HG02571 (cell line): Measurements from ENCODE around the gene RNF149.
"Not testable (repeated sequence)": the region's sequence is repeated elsewhere in the genome, so short reads cannot be mapped to it uniquely, and the experiment has no call there.

ENCODE experiments used
- ATAC-seq: cut with Tn5 transposase; IDR thresholded peaks from one replicate; pipeline ENCODE4 v1.9.1; 2021; ENCODE audit warnings: mild to moderate bottlenecking, moderate library complexity; ENCODE audit not compliant: unreplicated experiment

The RNF149 gene

DNA sequence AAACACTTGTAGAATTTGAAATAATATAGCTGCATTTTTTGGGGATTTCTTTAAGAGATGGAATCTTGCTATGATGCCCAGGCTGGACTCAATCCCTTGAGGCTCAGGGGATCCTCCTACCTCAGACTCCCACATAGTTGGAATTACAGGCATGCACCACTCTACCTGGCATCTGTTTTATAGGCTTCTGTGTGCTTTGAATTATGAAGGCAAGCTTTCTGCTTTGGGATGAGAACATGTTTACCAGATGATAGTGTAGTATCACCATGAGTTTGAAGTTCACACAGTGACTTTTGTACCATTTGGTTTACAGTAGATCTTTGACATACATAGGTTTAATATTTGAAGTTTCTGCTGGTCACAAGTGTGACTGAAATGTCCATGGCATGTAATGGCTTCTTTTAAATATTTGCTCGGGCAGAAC, 45.1 kb downstream of the RNF149 start:
- ATAC-seq: no peak

DNA sequence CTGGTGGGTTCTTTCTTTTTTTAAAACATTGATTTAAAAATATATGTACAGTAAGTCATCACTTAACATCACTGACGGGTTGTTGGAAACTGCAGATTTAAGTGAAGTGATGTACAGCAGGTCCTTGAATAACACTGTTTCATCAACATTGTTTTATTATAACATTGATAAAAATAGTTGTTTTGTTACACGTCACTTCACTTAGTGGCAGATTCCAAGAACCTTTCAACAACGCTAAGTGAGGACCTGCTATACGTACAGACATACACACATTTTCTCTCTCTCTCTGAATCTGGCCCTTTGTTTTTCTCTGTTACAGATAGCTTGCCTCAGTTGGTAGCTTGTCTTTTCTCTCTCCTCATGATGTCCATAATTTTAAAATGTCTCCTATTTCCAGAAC, 46.4 kb downstream of the RNF149 start:
- no peak for ATAC-seq

DNA sequence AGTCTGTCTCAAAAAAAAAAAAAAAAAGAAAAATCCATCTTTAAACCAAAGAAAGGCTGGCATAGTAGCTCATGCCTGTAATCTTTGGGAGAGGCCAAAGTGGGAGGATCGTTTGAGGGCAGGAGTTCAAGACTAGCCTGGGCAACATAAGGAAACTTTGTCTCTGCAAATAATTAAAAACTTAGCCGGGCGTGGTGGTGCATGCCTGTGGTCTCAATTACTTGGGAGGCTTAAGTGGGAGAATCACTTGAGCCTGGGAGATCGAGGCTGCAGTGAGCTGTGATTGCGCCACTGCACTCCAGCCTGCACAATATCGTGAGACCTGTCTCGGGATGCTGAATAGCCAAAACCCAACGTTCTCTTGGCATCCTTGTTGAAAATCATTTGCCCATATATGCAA, 49.7 kb downstream of the RNF149 start:
- no peak for ATAC-seq

DNA sequence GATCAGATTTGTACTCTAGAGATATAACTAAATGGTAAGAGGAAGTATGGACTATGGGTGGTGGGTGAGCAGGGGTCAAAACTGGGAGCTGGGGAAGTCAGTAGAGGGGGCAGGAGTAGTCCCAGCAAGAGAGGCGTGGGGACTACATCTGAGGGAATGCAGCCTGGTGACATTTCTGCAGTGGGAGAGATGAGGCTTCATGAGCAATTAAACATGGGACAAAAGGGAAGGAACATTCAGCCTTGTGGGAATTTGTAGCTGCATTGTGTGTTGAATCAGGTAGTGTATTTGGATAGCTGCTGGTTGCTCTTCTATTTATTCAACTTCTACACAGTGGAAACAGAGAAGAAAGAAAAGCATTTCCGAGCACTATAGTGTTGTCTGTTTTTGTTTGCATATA, 52.2 kb downstream of the RNF149 start:
- ATAC-seq: no peak

DNA sequence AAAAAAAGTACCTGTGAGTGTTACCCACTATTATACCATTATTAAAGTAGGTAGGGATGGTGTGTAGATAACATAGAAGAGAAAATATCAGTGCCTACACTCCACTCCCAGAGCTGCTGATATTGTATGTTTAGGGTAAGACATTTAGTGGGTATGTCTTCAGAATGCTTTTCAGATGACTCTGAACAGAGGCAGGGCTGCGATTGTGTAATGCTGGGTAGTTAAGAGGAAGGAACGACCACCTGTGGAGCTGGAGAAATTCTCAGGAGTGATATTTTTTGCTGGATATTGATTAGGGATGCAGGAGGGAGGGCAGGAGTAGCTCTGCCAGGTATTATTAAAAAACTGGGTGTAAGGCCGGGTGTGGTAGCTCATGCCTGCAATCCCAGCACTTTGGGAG, 53.0 kb downstream of the RNF149 start:
- ATAC-seq: no peak

DNA sequence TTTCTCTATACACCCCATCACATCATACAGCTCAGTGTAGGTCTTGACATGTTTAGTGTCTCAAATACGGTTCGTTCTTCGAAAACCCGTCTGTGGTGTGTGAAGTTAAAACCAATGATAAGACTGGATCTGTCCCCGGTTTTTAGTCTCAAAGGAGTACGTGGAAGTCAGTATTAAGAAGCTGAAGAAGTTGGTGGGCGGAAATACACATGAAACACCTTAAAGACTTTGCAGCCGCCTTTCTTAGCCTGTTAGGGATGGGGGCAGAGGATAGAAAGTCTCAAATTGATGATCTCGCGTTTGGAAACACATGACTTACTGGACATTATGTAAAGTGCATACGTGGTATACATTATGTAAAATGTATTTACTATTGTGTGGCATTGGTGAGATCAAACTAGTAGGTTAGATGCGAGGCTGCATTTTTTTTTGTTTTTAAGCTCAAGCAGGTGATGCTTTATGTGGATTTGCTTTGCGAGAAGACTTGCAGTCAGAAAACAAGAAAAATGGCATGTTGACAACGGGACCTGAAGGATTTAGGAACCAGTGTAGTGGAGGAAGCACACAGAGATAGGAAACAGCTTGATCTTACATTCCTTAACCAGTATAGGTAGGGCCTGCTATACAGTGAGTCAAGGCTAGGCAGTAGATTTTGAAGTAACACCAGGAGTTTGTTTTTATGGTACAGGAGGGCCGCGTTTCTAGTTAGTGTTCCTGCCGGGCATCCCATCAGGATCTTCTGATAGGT, 54.6 kb downstream of the RNF149 start:
- ATAC-seq: no peak

DNA sequence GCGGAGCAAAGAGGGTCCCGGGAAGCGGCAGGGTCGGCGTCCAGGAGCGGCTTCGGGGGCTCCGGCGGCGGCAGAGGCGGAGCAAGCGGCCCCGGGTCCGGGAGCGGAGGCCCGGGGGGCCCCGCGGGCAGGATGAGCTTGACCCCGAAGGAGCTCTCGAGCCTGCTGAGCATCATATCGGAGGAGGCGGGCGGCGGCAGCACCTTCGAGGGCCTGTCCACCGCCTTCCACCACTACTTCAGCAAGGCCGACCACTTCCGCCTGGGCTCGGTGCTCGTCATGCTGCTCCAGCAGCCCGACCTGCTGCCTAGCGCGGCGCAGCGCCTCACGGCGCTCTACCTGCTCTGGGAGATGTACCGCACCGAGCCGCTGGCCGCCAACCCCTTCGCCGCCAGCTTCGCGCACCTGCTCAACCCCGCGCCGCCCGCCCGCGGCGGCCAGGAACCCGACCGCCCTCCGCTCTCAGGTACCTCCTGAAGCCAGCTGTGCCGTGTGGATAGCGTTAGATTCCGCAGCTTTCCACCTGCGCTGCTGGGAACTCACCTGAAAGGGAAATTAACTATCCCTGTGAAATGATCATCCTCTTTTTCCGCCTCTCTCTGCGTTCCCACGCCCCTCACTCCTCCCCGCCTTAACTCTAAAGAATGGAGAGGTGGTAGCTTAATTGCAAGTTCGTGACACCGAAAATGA, 55.3 kb downstream of the RNF149 start:
- peak; percentile 48 for ATAC-seq

DNA sequence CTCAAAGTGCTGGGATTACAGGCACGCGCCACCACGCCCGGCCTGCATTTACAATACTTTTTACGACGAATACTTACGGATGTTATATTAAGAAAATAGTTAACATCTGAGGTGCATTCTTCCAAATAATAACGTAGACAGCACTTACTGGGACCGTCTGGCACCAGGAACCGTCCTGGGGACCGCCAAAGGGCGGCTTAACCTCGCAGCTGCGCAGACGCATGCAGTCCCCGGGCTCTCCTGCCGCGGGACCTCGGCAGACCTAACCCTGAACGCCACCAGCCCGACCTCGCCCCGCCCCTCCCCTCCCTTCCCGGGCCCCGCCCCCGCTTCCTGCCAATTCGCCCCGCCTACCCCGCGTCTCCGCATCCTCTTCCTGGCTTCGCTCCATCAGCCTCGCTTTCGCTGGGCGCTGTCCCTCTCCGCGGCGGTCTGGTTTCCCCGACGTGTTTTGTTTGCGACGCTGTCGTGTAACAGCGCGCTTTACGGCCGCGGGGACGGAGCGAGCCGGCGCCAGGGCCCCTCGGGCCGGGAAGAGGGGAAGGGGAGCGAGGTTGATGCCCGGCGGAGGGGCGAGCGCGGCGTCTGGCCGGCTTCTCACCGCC, 56.0 kb downstream of the RNF149 start, which contains the start of gene CNOT11:
TSS of gene CNOT11 (plus strand) at position 479 of the 605 bp plus-strand sequence. CDS start at position 558, 79 bp downstream.
- ATAC-seq: peak; percentile 85

DNA sequence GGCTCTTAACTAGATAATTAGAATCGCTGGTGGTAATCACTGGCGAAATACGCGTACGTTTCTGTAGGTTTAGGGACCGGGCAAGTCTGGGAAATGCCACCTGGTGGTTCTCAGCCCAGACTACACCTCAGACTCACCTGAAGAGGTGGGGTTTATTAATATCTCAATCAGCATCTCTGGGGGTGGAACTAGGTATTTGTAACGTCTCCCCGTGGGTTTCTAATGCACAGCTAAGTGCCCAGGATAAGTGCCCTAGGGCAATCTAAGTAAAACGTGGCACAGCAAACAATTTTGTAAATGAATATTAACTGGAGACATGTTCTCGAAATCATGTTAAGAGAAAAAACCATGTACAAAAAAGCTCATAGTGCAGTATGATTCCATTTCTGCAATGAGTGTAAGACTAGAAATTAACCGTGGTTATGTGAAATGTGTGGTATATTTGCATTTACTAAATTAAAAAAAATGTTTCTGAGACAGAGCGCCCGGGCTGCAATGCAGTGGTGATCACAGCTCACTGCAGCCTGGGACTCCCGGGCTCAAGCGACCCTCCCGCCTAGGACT, 56.6 kb downstream of the RNF149 start:
- ATAC-seq: peak; percentile 35

DNA sequence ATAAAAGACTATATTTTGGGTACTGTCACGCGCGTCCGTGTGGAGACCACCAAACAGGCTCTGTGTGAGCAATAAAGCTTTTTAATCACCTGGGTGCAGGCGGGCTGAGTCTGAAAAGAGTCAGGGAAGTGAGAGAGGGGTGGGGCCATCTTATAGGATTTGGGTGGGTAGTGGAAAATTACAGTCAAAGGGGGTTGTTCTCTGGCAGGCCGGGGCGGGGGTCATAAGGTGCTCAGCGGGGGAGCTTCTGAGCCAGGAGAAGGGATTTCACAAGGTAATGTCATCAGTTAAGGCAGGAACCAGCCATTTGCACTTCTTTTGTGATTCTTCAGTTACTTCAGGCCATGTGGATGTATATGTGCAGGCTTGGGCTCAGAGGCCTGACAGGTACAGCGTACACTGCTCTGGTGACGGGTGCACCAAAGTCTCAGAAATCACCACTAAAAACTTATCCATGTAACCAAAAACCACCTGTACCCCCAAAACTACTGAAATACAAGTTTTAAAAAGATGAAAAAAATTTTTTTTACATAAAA, 57.2 kb downstream of the RNF149 start:
- ATAC-seq: not testable (repeated sequence)

DNA sequence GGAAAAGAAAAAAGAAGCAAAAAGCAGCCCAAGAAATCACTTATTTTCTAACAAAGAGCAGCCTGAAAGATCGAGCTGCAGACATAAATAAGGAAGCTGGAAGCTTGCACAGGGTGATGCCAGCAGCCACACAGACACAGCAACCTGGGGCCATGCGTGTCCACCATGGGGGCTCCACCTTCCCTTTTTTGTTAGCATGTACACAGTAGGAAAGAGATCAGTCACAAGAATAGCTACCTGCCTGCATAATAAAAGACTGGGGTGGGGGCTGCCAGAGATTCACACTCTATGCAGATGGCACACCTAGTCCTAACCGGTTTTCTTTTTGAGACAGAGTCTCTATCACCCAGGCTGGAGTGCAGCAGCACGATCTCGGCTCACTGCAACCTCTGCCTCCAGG, 58.7 kb downstream of the RNF149 start:
- ATAC-seq: no peak

DNA sequence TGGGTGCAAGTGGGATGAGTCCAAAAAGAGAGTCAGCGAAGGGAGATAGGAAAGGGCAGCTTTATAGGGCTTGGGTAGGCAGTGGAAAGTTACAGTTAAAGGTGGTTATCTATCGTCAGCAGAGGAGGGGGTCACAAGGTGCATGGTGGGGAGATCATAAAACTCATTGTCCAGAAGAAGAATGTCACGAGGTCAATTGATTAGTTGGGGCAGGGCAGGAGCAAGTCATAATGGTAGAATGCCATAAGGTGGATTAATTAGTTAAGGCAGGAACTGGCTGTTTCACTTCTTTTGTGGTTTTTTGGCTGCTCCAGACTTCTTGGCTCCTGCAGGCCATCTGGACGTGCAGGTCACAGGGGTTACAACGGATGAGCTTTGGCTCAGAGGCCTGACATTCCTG, 59.7 kb downstream of the RNF149 start:
- not testable (repeated sequence) for ATAC-seq

DNA sequence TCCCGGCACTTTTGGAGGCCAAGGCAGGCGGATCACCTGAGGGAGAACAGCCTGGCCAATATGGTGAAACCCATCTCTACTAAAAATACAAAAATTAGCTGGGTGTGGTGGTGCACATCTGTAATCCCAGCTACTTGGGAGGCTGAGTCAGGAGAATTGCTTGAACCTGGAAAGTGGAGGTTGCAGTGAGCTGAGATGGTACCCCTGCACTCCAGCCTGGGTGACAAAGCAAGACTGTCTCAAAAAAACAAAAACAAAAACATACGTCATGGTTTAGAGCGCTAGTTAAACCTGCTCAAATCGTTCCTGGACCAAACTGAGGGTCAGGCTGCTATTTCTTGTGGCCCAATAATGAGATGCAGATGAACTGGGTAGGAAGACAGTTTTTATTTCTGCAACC, 63.0 kb downstream of the RNF149 start:
- ATAC-seq: not testable (repeated sequence)

DNA sequence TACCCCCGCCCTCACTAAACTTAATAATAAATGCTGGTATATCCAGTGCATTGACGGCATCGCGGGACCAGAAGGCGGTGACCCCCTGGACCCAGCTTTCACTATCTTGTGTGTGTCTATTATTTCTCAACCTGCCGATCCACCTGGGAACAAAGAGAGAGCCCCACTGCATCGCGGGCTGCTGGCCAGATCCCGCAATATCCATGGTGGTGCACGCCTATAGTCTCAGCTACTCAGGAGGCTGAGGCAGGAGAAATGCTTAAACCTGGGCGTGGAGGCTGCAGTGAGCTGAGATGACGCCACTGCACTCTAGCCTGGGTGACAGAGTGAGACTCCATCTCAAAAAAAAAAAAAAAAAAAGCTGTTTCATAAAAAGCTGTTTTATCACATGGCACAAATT, 63.6 kb downstream of the RNF149 start:
- not testable (repeated sequence) for ATAC-seq

DNA sequence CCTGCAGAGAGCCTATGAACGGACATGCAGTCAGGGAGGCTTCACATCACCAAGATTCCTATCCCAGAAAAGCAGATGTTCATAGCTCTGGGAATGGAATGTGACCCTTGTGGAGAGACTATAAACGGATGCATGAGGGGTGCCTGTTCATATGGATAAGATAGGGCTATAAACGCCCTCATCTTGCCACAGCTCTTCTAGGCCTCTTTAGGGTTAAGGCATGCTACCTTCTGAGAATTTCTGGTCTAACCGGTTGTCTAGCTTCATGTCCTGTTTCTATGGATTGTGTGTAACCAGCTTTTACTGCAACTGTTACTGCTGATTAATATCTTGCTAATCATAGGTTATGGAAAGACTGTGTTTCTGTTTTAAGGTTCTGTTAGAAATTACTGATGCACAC, 64.1 kb downstream of the RNF149 start:
- not testable (repeated sequence) for ATAC-seq

DNA sequence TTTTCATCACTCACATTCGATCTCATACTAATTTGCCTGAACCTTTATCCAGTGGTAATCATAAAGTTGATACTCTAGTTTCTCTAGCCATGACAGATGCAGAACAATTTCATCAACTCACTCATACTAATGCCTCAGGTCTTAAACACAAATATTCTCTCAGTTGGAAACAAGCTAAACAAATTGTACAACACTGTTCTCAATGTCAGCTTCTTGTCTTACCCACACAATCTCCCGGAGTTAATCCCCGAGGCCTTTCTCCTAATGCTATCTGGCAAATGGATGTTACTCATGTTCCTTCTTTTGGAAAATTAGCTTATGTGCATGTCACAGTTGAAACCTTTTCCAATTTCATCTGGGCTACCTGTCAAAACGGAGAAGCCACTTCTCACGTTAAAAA, 67.3 kb downstream of the RNF149 start:
- ATAC-seq: no peak

DNA sequence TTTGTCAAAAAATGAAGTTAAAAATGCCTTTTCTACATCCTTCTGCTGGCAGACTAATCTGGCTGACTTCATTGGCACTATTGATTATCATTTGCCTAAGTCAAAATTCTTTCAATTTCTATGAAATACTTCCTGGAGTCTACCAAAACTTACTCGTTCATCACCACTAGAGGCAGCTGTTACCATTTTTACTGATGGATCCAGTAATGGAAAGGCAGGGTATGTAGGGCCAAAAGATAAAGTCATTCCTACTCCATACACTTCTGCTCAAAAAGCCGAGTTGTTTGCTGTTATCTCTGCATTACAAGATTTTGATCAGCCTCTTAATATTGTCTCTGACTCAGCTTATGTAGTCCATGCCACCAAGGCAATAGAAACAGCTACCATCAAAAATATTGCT, 67.8 kb downstream of the RNF149 start:
- not testable (repeated sequence) for ATAC-seq

DNA sequence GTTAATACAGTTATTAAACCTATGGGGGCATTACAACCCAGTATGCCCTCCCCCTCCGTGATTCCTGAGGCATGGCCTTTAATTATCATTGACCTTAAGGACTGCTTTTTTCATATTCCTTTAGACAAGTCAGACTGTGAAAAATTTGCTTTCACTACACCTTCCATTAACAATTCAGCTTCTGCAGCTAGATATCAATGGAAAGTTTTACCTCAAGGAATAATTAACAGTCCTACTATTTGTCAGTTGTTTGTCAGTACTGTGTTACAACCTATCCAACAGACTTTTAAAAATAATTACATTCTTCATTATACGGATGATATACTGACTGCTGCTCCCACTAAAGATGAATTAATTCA, 68.8 kb downstream of the RNF149 start:
- ATAC-seq: not testable (repeated sequence)

DNA sequence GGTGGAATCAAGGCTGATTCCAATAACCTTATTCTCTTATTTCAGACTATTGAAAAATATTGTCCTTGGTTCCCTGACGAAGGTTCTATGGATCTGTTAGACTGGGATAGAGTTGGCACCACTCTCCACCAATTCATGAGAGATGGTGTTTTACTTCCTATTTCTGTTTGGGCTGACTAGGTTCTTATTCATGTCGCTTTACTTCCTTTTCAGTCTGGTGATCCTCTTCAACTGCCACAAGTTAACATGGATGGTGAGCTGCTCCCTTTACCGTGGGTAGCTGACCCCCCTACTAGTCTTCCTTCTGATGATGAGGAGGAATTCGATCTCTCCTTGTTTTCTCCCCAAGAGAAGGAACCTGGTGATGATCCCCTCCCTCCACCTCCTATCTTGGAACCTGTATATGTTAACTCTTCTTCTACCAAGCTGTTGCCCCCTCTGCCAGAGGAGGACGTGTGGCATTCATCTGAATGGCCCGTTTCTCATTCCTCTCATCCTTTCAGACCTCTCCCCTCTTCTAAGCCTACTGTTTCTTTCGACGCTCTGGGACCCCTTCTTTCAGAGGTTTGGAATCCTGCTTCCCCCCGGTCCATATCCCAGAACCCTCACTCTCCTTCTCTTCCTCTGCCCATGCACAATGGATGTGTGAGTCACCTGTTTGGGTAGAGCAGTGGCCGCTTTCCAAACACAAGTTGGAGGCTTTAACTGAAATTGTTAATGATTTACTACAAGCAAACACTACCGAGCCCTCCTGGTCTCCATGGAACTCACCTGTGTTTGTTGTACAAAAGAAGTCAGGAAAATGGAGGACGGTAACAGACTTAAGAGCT, 69.4 kb downstream of the RNF149 start:
- no peak for ATAC-seq

DNA sequence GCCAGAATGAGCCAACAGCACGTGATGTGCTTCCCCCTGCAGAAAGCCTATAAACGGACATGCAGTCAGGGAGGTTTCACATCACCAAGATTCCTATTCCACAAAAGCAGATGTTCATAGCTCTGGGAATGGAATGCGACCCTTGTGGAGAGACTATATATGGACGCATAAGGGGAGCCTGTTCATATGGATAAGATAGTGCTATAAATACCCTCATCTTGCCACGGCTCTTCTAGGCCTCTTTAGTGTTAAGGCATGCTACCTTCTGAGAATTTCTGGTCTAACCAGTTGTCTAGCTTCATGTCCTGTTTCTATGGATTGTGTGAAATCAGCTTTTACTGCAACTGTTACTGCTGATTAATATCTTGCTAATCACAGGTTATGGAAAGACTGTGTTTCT, 70.6 kb downstream of the RNF149 start:
- ATAC-seq: not testable (repeated sequence)
